ENCODE results near the gene DDX10.

DNA sequence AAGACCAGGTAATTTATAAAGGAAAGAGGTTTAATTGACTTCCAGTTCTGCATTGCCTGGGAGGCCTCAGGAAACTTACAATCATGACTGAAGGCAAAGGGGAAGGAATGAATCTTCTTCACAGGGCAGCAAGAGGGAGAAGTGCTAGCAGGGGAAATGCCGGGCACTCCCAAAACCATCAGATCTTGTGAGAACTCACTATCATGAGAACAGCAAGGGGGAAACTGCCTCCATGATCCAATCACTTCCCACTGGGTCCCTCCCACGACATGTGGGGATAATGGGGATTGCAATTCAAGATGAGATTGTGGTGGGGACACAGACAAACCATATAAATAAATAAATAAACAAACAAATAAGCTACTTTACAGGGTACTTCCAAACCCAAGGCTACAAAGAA, 42.5 kb upstream of the DDX10 start:
- TF ChIP-seq POLR2AphosphoS5 (IDR thresholded peaks at IDR 0.05), result no peak
- TF ChIP-seq POLR2A (IDR thresholded peaks at IDR 0.05), result no peak
- TF ChIP-seq, protein P1, sequence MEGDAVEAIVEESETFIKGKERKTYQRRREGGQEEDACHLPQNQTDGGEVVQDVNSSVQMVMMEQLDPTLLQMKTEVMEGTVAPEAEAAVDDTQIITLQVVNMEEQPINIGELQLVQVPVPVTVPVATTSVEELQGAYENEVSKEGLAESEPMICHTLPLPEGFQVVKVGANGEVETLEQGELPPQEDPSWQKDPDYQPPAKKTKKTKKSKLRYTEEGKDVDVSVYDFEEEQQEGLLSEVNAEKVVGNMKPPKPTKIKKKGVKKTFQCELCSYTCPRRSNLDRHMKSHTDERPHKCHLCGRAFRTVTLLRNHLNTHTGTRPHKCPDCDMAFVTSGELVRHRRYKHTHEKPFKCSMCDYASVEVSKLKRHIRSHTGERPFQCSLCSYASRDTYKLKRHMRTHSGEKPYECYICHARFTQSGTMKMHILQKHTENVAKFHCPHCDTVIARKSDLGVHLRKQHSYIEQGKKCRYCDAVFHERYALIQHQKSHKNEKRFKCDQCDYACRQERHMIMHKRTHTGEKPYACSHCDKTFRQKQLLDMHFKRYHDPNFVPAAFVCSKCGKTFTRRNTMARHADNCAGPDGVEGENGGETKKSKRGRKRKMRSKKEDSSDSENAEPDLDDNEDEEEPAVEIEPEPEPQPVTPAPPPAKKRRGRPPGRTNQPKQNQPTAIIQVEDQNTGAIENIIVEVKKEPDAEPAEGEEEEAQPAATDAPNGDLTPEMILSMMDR (IDR thresholded peaks at IDR 0.05), result no peak
- no peak for TF ChIP-seq EP300 (IDR thresholded peaks at IDR 0.05)
